Endothelial cell of umbilical vein (primary cell): ENCODE results near the gene PLEKHA6. TPM values are rescaled to one million over a fixed set of nuclear protein-coding genes. Genes with fewer than 3 reads are reported as not detected.
A peak's percentile ranks its signal among the peaks of the same experiment; 100 is the strongest.

Experiments
- BruUV-seq: library from RNA; stranded (reverse); fragments of 400-500 nt; replicated peaks from 2 replicates; lab custom pipeline; 2021; lab: Mats Ljungman, UMichigan
- CTCF ChIA-PET: fragments of 300-600, 350-600 bp; sonication (Branson Sonifier 250); formaldehyde crosslinking; loops from one replicate; lab custom pipeline; 2021; ENCODE audit warnings: antibody characterized with exemption, inconsistent platforms; lab: Charles Lee
- POLR2A ChIA-PET: fragments of 300-600, 350-600 bp; sonication (Branson Sonifier 250); formaldehyde crosslinking; loops from one replicate; lab custom pipeline; 2021; ENCODE audit warnings: antibody characterized with exemption, inconsistent platforms; lab: Charles Lee
- DNase-seq: peaks from one replicate; pipeline ENCODE4 v3.0.0-alpha.2; 2011; ENCODE audit warnings: low read depth, low spot score
- FAIRE-seq: peaks from 2 replicates; lab custom pipeline; 2011; peaks lifted over from hg19 to GRCh38; lab: Jason Lieb, UNC
- H2AFZ ChIP-seq: 2 replicates; pipeline ENCODE4 v1.6.0; 2012; ENCODE audit warnings: low read depth, low read length, control low read depth, inconsistent platforms
- H3K27ac ChIP-seq: 2 replicates; pipeline ENCODE4 v1.5.1; 2011; ENCODE audit warnings: low read depth, mild to moderate bottlenecking, control low read depth, low read length, moderate library complexity; ENCODE audit not compliant: insufficient read depth
- H3K27me3 ChIP-seq, 2 experiments: 2 replicates each; pipeline versions ENCODE4 v1.6.0 to v1.6.1; 2011; ENCODE audit warnings: low read length in 2 of 2, mixed read lengths in 1 of 2; ENCODE audit not compliant: control insufficient read depth in 2 of 2, insufficient read depth in 2 of 2
- H3K36me3 ChIP-seq, 2 experiments: 2 replicates in 1 of 2; 3 replicates in 1 of 2; pipeline ENCODE4 v1.5.1; 2011; ENCODE audit warnings: low read length in 2 of 2, mild to moderate bottlenecking in 1 of 2, moderate library complexity in 1 of 2; ENCODE audit not compliant: control insufficient read depth in 2 of 2, insufficient read depth in 2 of 2; ENCODE audit errors: extremely low read depth in 1 of 2
- H3K4me1 ChIP-seq: 3 replicates; pipeline ENCODE4 v1.5.1; 2011; ENCODE audit warnings: mild to moderate bottlenecking, low read length; ENCODE audit not compliant: control insufficient read depth, insufficient read depth; ENCODE audit errors: extremely low read depth
- H3K4me2 ChIP-seq: 2 replicates; pipeline ENCODE4 v1.6.1; 2011; ENCODE audit warnings: low read length, control low read depth, mixed read lengths; ENCODE audit not compliant: insufficient read depth
- H3K4me3 ChIP-seq, 3 experiments: fragments of 200-600 bp in 1 of 3; sonication (generic), shearing (Covaris generic) in 1 of 3; replicated peaks in 1 of 3; 2 replicates each; pipeline ENCODE4 v1.5.1; 2011 to 2016; ENCODE audit warnings: control low read depth in 3 of 3, low read length in 3 of 3, mild to moderate bottlenecking in 2 of 3, inconsistent platforms in 1 of 3, low read depth in 1 of 3, moderate library complexity in 1 of 3; ENCODE audit not compliant: insufficient read depth in 1 of 3
- H3K79me2 ChIP-seq: 2 replicates; pipeline ENCODE4 v1.6.0; 2012; ENCODE audit warnings: low read length, inconsistent platforms; ENCODE audit not compliant: control insufficient read depth, insufficient read depth
- H3K9ac ChIP-seq: replicated peaks from 2 replicates; pipeline ENCODE3; 2011; ENCODE audit warnings: low read length, control low read depth; ENCODE audit not compliant: insufficient read depth; ENCODE audit errors: extremely low read depth
- H3K9me1 ChIP-seq: replicated peaks from 3 replicates; pipeline ENCODE4 v1.6.0; 2011; ENCODE audit warnings: mild to moderate bottlenecking, low read length; ENCODE audit not compliant: control insufficient read depth, insufficient read depth; ENCODE audit errors: extremely low read depth
- H3K9me3 ChIP-seq: replicated peaks from 2 replicates; pipeline ENCODE4 v1.5.1; 2012; ENCODE audit warnings: low read length, inconsistent platforms; ENCODE audit not compliant: control insufficient read depth, insufficient read depth
- H4K20me1 ChIP-seq: replicated peaks from 2 replicates; pipeline ENCODE3; 2011; ENCODE audit warnings: mild to moderate bottlenecking, low read length; ENCODE audit not compliant: control insufficient read depth, insufficient read depth; ENCODE audit errors: extremely low read depth
- EZH2 ChIP-seq: IDR thresholded peaks from 2 replicates; pipeline ENCODE4 v1.6.1; 2012; ENCODE audit warnings: borderline replicate concordance, low read depth, mild to moderate bottlenecking, moderate library complexity, low read length, inconsistent platforms; ENCODE audit not compliant: severe bottlenecking
- FOS ChIP-seq: IDR thresholded peaks from 2 replicates; pipeline ENCODE4 v1.6.1; 2011; ENCODE audit warnings: mild to moderate bottlenecking, low read length, moderate library complexity, borderline replicate concordance; ENCODE audit not compliant: insufficient read depth
- GATA2 ChIP-seq: IDR thresholded peaks from 2 replicates; pipeline ENCODE4 v1.7.0; 2011; ENCODE audit warnings: low read depth, mild to moderate bottlenecking, moderate library complexity, mixed read lengths, low read length; ENCODE audit not compliant: insufficient read length, insufficient read depth
- JUN ChIP-seq: IDR thresholded peaks from 2 replicates; pipeline ENCODE4 v1.6.1; 2011; ENCODE audit warnings: borderline replicate concordance, low read depth; ENCODE audit not compliant: insufficient read length, insufficient read depth
- MYC ChIP-seq: IDR thresholded peaks from one replicate; pipeline ENCODE4 v1.6.1; 2011; ENCODE audit warnings: mild to moderate bottlenecking, low read depth, low read length
- POLR2AphosphoS5 ChIP-seq: IDR thresholded peaks from 2 replicates; pipeline ENCODE4 v1.6.1; 2012; ENCODE audit warnings: low read depth, mild to moderate bottlenecking, control low read depth, low read length, moderate library complexity; ENCODE audit not compliant: insufficient read depth
- dilution Hi-C: fragments of 300-500 bp; cut with MboI; formaldehyde crosslinking; loops from one replicate; pipeline ENCODE4 v1.15.0; 2019; ENCODE audit warnings: low sequenced_read_pairs; ENCODE audit not compliant: extremely low pct_ligation_motif_present
- intact Hi-C: fragments of 100-400 bp; cut with micrococcal nuclease; formaldehyde crosslinking; loops from one replicate; pipeline ENCODE4 v1.10.0; 2022
- polyA plus RNA-seq, 4 experiments: library from polyadenylated mRNA; depleted of rRNA in 3 of 4; stranded (reverse) in 3 of 4; unstranded in 1 of 4; fragments of >200 nt; gene quantifications; 2 replicates each; pipeline versions ENCODE4 v1.2.1 to v1.2.3, GENCODE V29; 2011 to 2012; ENCODE audit warnings: missing spikeins in 1 of 4
- total RNA-seq: library from RNA; stranded (reverse); gene quantifications from 2 replicates; pipeline ENCODE4 v1.2.3, GENCODE V29; 2021
- TF ChIP-seq, protein P1 (sequence below), 2 donors: IDR thresholded peaks; 1 replicate in 1 of 2; 2 replicates in 1 of 2; pipeline ENCODE4 v1.5.1; 2011; ENCODE audit warnings: low read length in 2 of 2, mild to moderate bottlenecking in 2 of 2, moderate library complexity in 2 of 2, control low read depth in 1 of 2, inconsistent platforms in 1 of 2, low read depth in 1 of 2; ENCODE audit not compliant: insufficient read depth in 1 of 2; ENCODE audit errors: extremely low read depth in 1 of 2
- TF ChIP-seq, protein P2 (sequence below): IDR thresholded peaks from 2 replicates; pipeline ENCODE4 v1.6.1; 2011; ENCODE audit not compliant: insufficient read depth, insufficient read length

Gene PLEKHA6
- total and polyA plus RNA-seq, 2 donors (not counting 3 experiments of a cell fraction or from before 2014, with no cell fraction given): 2.1 to 15.0 TPM

DNA sequence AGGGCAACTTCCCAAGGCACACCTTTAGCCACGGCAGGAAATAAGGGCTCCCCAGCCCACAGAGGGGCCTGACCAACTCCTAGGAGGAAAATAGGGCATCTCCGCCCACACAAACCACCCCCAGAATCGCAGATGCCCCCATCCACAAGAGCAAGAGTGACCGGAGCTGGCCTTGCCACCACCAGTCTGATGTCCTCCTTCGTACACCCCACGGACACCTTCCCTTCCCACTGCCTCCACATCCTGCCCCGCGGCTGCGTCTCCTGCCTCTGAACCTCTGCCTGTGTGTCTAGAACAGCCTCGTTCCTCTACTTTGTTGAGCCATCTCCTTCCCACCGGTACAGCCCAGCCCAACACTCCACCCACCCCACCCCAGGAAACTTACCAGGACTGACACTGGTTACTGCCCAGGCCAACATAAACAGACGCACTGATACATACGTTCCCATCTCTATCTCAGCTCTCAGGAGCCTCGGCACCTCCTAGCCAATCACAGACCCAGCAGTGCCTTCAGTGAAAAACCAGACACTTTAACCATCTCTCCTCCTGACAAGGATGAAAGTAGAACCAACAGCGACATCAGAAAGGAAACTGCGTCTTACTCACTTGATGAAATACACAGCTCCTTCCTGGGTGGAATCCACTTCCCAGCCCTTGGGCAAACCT lies 7.6 kb upstream of the PLEKHA6 start:
- H3K9me1 ChIP-seq: no peaks in the 10 kb centered on the region
- FAIRE-seq: no peak
- H3K9ac ChIP-seq: no peak overlapping the region
- no TSS peak for BruUV-seq
- no peaks in the 10 kb centered on the region for H4K20me1 ChIP-seq
- no peak overlapping the region for H3K4me3 ChIP-seq
- no peaks in the 10 kb centered on the region for H3K36me3 ChIP-seq
- no peak for TF ChIP-seq JUN
- TF ChIP-seq MYC: no peak
- TF ChIP-seq, protein P1, sequence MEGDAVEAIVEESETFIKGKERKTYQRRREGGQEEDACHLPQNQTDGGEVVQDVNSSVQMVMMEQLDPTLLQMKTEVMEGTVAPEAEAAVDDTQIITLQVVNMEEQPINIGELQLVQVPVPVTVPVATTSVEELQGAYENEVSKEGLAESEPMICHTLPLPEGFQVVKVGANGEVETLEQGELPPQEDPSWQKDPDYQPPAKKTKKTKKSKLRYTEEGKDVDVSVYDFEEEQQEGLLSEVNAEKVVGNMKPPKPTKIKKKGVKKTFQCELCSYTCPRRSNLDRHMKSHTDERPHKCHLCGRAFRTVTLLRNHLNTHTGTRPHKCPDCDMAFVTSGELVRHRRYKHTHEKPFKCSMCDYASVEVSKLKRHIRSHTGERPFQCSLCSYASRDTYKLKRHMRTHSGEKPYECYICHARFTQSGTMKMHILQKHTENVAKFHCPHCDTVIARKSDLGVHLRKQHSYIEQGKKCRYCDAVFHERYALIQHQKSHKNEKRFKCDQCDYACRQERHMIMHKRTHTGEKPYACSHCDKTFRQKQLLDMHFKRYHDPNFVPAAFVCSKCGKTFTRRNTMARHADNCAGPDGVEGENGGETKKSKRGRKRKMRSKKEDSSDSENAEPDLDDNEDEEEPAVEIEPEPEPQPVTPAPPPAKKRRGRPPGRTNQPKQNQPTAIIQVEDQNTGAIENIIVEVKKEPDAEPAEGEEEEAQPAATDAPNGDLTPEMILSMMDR (IDR thresholded peaks at IDR 0.05; ENCODE audit: extremely low read depth in 1 of 2, insufficient read depth in 1 of 2, low read depth in 1 of 2, low read length in 2 of 2): no peak
- TF ChIP-seq, protein P2, sequence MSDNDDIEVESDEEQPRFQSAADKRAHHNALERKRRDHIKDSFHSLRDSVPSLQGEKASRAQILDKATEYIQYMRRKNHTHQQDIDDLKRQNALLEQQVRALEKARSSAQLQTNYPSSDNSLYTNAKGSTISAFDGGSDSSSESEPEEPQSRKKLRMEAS: no peak
- TF ChIP-seq POLR2AphosphoS5: no peak
- no peak for TF ChIP-seq GATA2
- no peak for TF ChIP-seq FOS
- TF ChIP-seq EZH2: no peak
- peaks cover 30% of the 10 kb centered on the region for H3K4me1 ChIP-seq
- no peaks in the 10 kb centered on the region for H3K9me3 ChIP-seq
- peak overlapping the region; percentile 18 for H3K27ac ChIP-seq
- ChIA-PET POLR2A (interaction anchor here (1.4 kb wide), 1 partner anchor 31 kb away, joined by 3 read pairs; no protein-coding TSS in a partner anchor), CTCF (interaction anchor here (0.8 to 6.2 kb wide), 10 partner anchors 10 to 205 kb away, joined by 3 to 81 read pairs (median 4); partner anchors contain the start of gene GOLT1A)
- H3K27me3 ChIP-seq: no peaks in the 10 kb centered on the region
- intact Hi-C loops (no loop called here), dilution Hi-C loops (no loop called here)
- no peak for DNase-seq
- H2AFZ ChIP-seq: no peak overlapping the region
- H3K79me2 ChIP-seq: no peaks in the 10 kb centered on the region
- peak overlapping the region; percentile 7 for H3K4me2 ChIP-seq
